Measurements from ENCODE around the gene TAS1R1.

- TF ChIP-seq, protein P1, sequence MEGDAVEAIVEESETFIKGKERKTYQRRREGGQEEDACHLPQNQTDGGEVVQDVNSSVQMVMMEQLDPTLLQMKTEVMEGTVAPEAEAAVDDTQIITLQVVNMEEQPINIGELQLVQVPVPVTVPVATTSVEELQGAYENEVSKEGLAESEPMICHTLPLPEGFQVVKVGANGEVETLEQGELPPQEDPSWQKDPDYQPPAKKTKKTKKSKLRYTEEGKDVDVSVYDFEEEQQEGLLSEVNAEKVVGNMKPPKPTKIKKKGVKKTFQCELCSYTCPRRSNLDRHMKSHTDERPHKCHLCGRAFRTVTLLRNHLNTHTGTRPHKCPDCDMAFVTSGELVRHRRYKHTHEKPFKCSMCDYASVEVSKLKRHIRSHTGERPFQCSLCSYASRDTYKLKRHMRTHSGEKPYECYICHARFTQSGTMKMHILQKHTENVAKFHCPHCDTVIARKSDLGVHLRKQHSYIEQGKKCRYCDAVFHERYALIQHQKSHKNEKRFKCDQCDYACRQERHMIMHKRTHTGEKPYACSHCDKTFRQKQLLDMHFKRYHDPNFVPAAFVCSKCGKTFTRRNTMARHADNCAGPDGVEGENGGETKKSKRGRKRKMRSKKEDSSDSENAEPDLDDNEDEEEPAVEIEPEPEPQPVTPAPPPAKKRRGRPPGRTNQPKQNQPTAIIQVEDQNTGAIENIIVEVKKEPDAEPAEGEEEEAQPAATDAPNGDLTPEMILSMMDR (IDR thresholded peaks at IDR 0.05; ENCODE audit: borderline replicate concordance, extremely low read depth, low read length, poor library complexity, severe bottlenecking), result no peak
- TF ChIP-seq EZH2 (IDR thresholded peaks at IDR 0.05; ENCODE audit: borderline replicate concordance, low read depth, low read length, severe bottlenecking), result no peak
Observed at GRCh38 chr1:6603915-6604558, 48.9 kb downstream of the TAS1R1 start.

Data from DND-41 (cell line).